ENCODE measurements around the gene DNAH8.

Gene DNAH8

GRCh38 chr6:39062014-39062740 lies 347.1 kb downstream of the DNAH8 start:
- DNase-seq (ENCODE audit: low read depth in 2 of 2): no peak
- H3K4me3 ChIP-seq (replicated peaks in 1 of 2; ENCODE audit: low read depth in 2 of 2, low read length in 2 of 2): no peak overlapping the region
- TF ChIP-seq, protein P1, sequence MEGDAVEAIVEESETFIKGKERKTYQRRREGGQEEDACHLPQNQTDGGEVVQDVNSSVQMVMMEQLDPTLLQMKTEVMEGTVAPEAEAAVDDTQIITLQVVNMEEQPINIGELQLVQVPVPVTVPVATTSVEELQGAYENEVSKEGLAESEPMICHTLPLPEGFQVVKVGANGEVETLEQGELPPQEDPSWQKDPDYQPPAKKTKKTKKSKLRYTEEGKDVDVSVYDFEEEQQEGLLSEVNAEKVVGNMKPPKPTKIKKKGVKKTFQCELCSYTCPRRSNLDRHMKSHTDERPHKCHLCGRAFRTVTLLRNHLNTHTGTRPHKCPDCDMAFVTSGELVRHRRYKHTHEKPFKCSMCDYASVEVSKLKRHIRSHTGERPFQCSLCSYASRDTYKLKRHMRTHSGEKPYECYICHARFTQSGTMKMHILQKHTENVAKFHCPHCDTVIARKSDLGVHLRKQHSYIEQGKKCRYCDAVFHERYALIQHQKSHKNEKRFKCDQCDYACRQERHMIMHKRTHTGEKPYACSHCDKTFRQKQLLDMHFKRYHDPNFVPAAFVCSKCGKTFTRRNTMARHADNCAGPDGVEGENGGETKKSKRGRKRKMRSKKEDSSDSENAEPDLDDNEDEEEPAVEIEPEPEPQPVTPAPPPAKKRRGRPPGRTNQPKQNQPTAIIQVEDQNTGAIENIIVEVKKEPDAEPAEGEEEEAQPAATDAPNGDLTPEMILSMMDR (IDR thresholded peaks at IDR 0.05; ENCODE audit: low read depth, low read length): no peak

DNA sequence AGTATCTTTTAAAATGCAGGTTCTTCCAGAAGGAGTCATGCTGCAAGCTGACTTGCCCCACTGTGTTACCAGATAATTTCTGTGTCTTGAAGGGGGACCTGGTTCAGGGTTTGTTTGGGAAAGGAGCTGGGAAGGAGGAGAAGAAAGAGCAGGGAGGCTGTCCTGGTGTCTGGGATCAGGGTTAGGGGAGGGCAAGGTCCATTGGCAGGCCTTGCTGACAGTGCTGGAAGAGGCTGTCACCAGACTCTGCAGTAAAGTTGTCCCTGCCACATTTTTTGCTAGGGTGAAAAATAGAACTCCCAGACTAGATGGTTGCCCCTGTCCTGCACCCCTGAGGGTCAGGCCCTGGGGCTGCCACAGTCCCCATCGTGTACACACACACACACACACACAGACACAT lies 348.4 kb downstream of the DNAH8 start:
- H3K4me3 ChIP-seq (replicated peaks in 1 of 2; ENCODE audit: low read depth in 2 of 2, low read length in 2 of 2): no peak overlapping the region
- TF ChIP-seq, protein P1 (IDR thresholded peaks at IDR 0.05; ENCODE audit: low read depth, low read length): no peak
- DNase-seq (ENCODE audit: low read depth in 2 of 2): no peak

- no peak for DNase-seq (ENCODE audit: low read depth in 2 of 2)
- no peak overlapping the region for H3K4me3 ChIP-seq (replicated peaks in 1 of 2; ENCODE audit: low read depth in 2 of 2, low read length in 2 of 2)
- TF ChIP-seq, protein P1 (IDR thresholded peaks at IDR 0.05; ENCODE audit: low read depth, low read length): no peak
Observed at GRCh38 chr6:39065561-39065960, 350.4 kb downstream of the DNAH8 start.

DNA sequence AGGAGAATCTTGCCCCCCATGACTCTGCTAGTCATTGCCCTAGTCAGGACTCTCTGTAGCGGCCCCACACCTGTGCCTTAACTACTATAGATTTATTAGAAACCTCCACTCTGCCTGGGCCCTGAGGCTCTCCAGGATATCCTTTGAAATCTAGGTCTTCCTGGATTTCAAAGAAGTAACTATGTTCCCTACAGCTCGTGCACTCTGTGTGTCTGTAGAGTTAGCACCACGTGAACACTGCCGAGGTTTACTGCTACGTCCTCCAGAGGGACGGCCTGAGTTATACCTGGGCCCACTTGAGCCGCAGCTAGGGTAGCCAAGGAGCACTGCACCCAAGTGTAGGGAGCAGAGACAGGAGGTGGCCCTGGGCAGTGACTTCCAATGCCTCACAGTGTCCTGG lies 353.3 kb downstream of the DNAH8 start:
- no peak overlapping the region for H3K4me3 ChIP-seq (replicated peaks in 1 of 2; ENCODE audit: low read depth in 2 of 2, low read length in 2 of 2)
- no peak for DNase-seq (ENCODE audit: low read depth in 2 of 2)
- TF ChIP-seq, protein P1 (IDR thresholded peaks at IDR 0.05; ENCODE audit: low read depth, low read length): no peak

- TF ChIP-seq, protein P1 (IDR thresholded peaks at IDR 0.05; ENCODE audit: low read depth, low read length): no peak
- no peak for DNase-seq (ENCODE audit: low read depth in 2 of 2)
- H3K4me3 ChIP-seq (replicated peaks in 1 of 2; ENCODE audit: low read depth in 2 of 2, low read length in 2 of 2): no peak overlapping the region
Observed at GRCh38 chr6:39072830-39073229, 357.7 kb downstream of the DNAH8 start.

- TF ChIP-seq, protein P1 (IDR thresholded peaks at IDR 0.05; ENCODE audit: low read depth, low read length): no peak
- no peak overlapping the region for H3K4me3 ChIP-seq (replicated peaks in 1 of 2; ENCODE audit: low read depth in 2 of 2, low read length in 2 of 2)
- DNase-seq (ENCODE audit: low read depth in 2 of 2): no peak
Observed at GRCh38 chr6:39073471-39074355, 358.6 kb downstream of the DNAH8 start.

Measured in cardiac fibroblast (primary cell).